ENCODE measurements around the gene GBA2.

DNA sequence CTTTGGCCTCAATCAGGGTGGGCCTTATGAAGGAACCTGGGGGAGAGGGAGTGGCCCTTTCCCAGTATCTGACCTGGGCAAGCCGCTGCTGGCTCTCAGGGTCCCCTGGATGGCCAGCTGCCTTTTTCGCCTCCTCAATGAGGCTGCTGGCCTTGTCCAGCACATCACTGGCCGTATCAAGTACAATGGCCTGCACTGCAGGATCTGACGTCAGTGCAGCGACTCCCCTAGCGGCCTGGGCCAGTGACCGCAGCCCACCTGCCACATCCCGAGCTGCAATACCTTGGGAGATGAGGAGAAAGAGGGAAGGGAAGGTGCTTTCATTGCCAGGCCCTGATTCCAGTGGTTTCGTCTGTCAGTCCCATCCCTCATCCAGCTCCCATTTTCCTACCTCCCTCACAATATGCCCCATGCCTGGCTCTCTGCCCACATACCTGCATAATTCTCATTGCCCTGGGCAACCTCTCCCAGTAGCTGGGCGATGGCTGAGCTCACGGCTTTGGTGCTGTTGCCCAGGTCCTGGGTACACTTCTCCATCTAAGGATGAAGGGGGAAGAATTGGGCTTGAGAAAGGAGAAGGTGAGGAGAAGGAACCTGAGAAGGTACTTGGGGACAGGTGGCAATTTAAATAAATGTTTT, 36.1 kb downstream of the GBA2 start:
- TF ChIP-seq POLR2A (IDR thresholded peaks at IDR 0.05; ENCODE audit: borderline replicate concordance, extremely low read depth, insufficient read depth, insufficient read length), result no peak
- TF ChIP-seq, protein P1, sequence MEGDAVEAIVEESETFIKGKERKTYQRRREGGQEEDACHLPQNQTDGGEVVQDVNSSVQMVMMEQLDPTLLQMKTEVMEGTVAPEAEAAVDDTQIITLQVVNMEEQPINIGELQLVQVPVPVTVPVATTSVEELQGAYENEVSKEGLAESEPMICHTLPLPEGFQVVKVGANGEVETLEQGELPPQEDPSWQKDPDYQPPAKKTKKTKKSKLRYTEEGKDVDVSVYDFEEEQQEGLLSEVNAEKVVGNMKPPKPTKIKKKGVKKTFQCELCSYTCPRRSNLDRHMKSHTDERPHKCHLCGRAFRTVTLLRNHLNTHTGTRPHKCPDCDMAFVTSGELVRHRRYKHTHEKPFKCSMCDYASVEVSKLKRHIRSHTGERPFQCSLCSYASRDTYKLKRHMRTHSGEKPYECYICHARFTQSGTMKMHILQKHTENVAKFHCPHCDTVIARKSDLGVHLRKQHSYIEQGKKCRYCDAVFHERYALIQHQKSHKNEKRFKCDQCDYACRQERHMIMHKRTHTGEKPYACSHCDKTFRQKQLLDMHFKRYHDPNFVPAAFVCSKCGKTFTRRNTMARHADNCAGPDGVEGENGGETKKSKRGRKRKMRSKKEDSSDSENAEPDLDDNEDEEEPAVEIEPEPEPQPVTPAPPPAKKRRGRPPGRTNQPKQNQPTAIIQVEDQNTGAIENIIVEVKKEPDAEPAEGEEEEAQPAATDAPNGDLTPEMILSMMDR (IDR thresholded peaks at IDR 0.05 in 2 of 3, conservative IDR thresholded peaks at IDR 0.05 in 1 of 3; ENCODE audit: borderline replicate concordance in 1 of 3, insufficient read depth in 1 of 3, low read depth in 2 of 3, low read length in 2 of 3), result no peak
- TF ChIP-seq, protein P2, sequence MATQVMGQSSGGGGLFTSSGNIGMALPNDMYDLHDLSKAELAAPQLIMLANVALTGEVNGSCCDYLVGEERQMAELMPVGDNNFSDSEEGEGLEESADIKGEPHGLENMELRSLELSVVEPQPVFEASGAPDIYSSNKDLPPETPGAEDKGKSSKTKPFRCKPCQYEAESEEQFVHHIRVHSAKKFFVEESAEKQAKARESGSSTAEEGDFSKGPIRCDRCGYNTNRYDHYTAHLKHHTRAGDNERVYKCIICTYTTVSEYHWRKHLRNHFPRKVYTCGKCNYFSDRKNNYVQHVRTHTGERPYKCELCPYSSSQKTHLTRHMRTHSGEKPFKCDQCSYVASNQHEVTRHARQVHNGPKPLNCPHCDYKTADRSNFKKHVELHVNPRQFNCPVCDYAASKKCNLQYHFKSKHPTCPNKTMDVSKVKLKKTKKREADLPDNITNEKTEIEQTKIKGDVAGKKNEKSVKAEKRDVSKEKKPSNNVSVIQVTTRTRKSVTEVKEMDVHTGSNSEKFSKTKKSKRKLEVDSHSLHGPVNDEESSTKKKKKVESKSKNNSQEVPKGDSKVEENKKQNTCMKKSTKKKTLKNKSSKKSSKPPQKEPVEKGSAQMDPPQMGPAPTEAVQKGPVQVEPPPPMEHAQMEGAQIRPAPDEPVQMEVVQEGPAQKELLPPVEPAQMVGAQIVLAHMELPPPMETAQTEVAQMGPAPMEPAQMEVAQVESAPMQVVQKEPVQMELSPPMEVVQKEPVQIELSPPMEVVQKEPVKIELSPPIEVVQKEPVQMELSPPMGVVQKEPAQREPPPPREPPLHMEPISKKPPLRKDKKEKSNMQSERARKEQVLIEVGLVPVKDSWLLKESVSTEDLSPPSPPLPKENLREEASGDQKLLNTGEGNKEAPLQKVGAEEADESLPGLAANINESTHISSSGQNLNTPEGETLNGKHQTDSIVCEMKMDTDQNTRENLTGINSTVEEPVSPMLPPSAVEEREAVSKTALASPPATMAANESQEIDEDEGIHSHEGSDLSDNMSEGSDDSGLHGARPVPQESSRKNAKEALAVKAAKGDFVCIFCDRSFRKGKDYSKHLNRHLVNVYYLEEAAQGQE (IDR thresholded peaks at IDR 0.05; ENCODE audit: low read depth), result no peak
- no peak for TF ChIP-seq RAD21 (IDR thresholded peaks at IDR 0.05; ENCODE audit: low read depth)
- TF ChIP-seq EZH2phosphoT487 (IDR thresholded peaks at IDR 0.05; ENCODE audit: borderline replicate concordance), result no peak
- TF ChIP-seq EZH2 (IDR thresholded peaks at IDR 0.05), result no peak
- TF ChIP-seq POLR2AphosphoS5 (IDR thresholded peaks at IDR 0.05; ENCODE audit: low read depth, low read length), result no peak
- TF ChIP-seq EGR1 (IDR thresholded peaks at IDR 0.05; ENCODE audit: low read depth), result no peak
- TF ChIP-seq, protein P3, sequence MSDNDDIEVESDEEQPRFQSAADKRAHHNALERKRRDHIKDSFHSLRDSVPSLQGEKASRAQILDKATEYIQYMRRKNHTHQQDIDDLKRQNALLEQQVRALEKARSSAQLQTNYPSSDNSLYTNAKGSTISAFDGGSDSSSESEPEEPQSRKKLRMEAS (IDR thresholded peaks at IDR 0.05), result no peak
- no peak for TF ChIP-seq YY1 (IDR thresholded peaks at IDR 0.05; ENCODE audit: extremely low read depth, insufficient replicate concordance, low read depth, low read length)
- no peak for TF ChIP-seq ZNF274 (IDR thresholded peaks at IDR 0.05; ENCODE audit: low read depth, low read length)
